Panc1 (cell line): Measurements from ENCODE around the gene CYTH4. TPM values are rescaled to one million over a fixed set of nuclear protein-coding genes. Genes with fewer than 3 reads are reported as not detected.

Source experiments
- ATAC-seq: fragments of 200-7000 bp; cut with Tn5 transposase; 2 replicates; pipeline ENCODE4 v1.9.1; 2020; ENCODE audit warnings: mild to moderate bottlenecking, moderate library complexity
- BruUV-seq: library from RNA; stranded (reverse); fragments of 400-500 nt; replicated peaks from 2 replicates; lab custom pipeline; 2021; lab: Mats Ljungman, UMichigan
- CTCF ChIA-PET: fragments of 300-600 bp; sonication (Branson Sonifier 250); formaldehyde crosslinking; loops from one replicate; lab custom pipeline; 2022; ENCODE audit warnings: antibody characterized with exemption; lab: Charles Lee
- POLR2A ChIA-PET: fragments of 300-600 bp; sonication (Branson Sonifier 250); formaldehyde crosslinking; loops from one replicate; lab custom pipeline; 2022; ENCODE audit warnings: antibody characterized with exemption; lab: Charles Lee
- DNase-seq: peaks from one replicate; pipeline ENCODE4 v3.0.0-alpha.2; 2010; ENCODE audit warnings: low read depth, low spot score
- H3K27ac ChIP-seq: 2 replicates; pipeline ENCODE4 v1.5.1; 2011; ENCODE audit warnings: mild to moderate bottlenecking, low read length, inconsistent platforms
- H3K27me3 ChIP-seq: fragments of 200-500 bp; sonication (Bioruptor generic); 2 replicates; pipeline ENCODE4 v1.6.0; 2014; ENCODE audit warnings: low read length, inconsistent platforms; ENCODE audit not compliant: control insufficient read depth, insufficient read depth
- H3K36me3 ChIP-seq: fragments of 200-500 bp; sonication (Bioruptor generic); 2 replicates; pipeline ENCODE4 v1.5.1; 2014; ENCODE audit warnings: inconsistent platforms, mild to moderate bottlenecking, low read length, moderate library complexity; ENCODE audit not compliant: control insufficient read depth, insufficient read depth
- H3K4me1 ChIP-seq: 2 replicates; pipeline ENCODE4 v1.5.1; 2011; ENCODE audit warnings: inconsistent platforms, mild to moderate bottlenecking, low read length, moderate library complexity; ENCODE audit not compliant: control insufficient read depth, insufficient read depth
- H3K4me3 ChIP-seq, 2 experiments: 2 replicates each; pipeline ENCODE4 v1.5.1; 2011 to 2012; ENCODE audit warnings: low read depth in 2 of 2, low read length in 2 of 2, mild to moderate bottlenecking in 2 of 2, inconsistent platforms in 1 of 2, moderate library complexity in 1 of 2
- H3K9me3 ChIP-seq: fragments of 200-500 bp; sonication (Bioruptor generic); 2 replicates; pipeline ENCODE4 v1.5.1; 2014; ENCODE audit warnings: low read depth, mild to moderate bottlenecking, inconsistent platforms, low read length, moderate library complexity; ENCODE audit not compliant: control insufficient read depth, insufficient read depth
- POLR2AphosphoS5 ChIP-seq: IDR thresholded peaks from 2 replicates; pipeline ENCODE4 v1.6.1; 2012; ENCODE audit warnings: mild to moderate bottlenecking, low read depth, low read length, moderate library complexity
- SIN3A ChIP-seq: IDR thresholded peaks from 2 replicates; pipeline ENCODE4 v1.6.1; 2012; ENCODE audit warnings: low read depth, mild to moderate bottlenecking, low read length, moderate library complexity, borderline replicate concordance; ENCODE audit not compliant: insufficient read depth
- TCF7L2 ChIP-seq: IDR thresholded peaks from 2 replicates; pipeline ENCODE4 v1.6.1; 2011; ENCODE audit warnings: mild to moderate bottlenecking, low read depth, low read length, inconsistent platforms
- in situ Hi-C: cut with HindIII; loops from 2 replicates; pipeline ENCODE4 v1.10.0; 2016; ENCODE audit warnings: low sequenced_read_pairs, low pct_unique_long_range_greater_than_20kb
- intact Hi-C: fragments of 100-400 bp; cut with micrococcal nuclease; formaldehyde crosslinking; loops from one replicate; pipeline ENCODE4 v1.10.0; 2022; ENCODE audit not compliant: unreplicated experiment
- total RNA-seq: library from RNA; stranded (reverse); gene quantifications from one replicate; pipeline ENCODE4 v1.2.1, GENCODE V29; 2021; ENCODE audit not compliant: unreplicated experiment
- TF ChIP-seq, protein P1 (sequence below), 2 experiments: IDR thresholded peaks; 2 replicates each; pipeline ENCODE4 v1.6.1; 2011 to 2012; ENCODE audit warnings: low read depth in 2 of 2, control low read depth in 1 of 2, low read length in 1 of 2, mild to moderate bottlenecking in 1 of 2, moderate library complexity in 1 of 2; ENCODE audit not compliant: insufficient read depth in 1 of 2
- TF ChIP-seq, protein P2 (sequence below): fragments of 450-650 bp; IDR thresholded peaks from 2 replicates; pipeline ENCODE4 v1.5.1; 2017; ENCODE audit warnings: mild to moderate bottlenecking

Gene CYTH4
- total RNA-seq, 1 experiment from 2014 or later = 1.3 TPM

- POLR2A ChIA-PET = no interaction called here
- CTCF ChIA-PET = no interaction called here
- DNase-seq (no peak), ATAC-seq (no peak)
- in situ Hi-C loops = no loop called here
- TF ChIP-seq TCF7L2 (no peak), SIN3A (no peak), POLR2AphosphoS5 (no peak)
- TF ChIP-seq, protein P1, sequence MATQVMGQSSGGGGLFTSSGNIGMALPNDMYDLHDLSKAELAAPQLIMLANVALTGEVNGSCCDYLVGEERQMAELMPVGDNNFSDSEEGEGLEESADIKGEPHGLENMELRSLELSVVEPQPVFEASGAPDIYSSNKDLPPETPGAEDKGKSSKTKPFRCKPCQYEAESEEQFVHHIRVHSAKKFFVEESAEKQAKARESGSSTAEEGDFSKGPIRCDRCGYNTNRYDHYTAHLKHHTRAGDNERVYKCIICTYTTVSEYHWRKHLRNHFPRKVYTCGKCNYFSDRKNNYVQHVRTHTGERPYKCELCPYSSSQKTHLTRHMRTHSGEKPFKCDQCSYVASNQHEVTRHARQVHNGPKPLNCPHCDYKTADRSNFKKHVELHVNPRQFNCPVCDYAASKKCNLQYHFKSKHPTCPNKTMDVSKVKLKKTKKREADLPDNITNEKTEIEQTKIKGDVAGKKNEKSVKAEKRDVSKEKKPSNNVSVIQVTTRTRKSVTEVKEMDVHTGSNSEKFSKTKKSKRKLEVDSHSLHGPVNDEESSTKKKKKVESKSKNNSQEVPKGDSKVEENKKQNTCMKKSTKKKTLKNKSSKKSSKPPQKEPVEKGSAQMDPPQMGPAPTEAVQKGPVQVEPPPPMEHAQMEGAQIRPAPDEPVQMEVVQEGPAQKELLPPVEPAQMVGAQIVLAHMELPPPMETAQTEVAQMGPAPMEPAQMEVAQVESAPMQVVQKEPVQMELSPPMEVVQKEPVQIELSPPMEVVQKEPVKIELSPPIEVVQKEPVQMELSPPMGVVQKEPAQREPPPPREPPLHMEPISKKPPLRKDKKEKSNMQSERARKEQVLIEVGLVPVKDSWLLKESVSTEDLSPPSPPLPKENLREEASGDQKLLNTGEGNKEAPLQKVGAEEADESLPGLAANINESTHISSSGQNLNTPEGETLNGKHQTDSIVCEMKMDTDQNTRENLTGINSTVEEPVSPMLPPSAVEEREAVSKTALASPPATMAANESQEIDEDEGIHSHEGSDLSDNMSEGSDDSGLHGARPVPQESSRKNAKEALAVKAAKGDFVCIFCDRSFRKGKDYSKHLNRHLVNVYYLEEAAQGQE (IDR thresholded peaks at IDR 0.05; ENCODE audit: insufficient read depth in 1 of 2, low read depth in 2 of 2, low read length in 1 of 2) = no peak
- TF ChIP-seq, protein P2, sequence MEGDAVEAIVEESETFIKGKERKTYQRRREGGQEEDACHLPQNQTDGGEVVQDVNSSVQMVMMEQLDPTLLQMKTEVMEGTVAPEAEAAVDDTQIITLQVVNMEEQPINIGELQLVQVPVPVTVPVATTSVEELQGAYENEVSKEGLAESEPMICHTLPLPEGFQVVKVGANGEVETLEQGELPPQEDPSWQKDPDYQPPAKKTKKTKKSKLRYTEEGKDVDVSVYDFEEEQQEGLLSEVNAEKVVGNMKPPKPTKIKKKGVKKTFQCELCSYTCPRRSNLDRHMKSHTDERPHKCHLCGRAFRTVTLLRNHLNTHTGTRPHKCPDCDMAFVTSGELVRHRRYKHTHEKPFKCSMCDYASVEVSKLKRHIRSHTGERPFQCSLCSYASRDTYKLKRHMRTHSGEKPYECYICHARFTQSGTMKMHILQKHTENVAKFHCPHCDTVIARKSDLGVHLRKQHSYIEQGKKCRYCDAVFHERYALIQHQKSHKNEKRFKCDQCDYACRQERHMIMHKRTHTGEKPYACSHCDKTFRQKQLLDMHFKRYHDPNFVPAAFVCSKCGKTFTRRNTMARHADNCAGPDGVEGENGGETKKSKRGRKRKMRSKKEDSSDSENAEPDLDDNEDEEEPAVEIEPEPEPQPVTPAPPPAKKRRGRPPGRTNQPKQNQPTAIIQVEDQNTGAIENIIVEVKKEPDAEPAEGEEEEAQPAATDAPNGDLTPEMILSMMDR = no peak
- no TSS peak for BruUV-seq
- Histone ChIP-seq H3K27me3 (no peaks in the 10 kb centered on the region), H3K4me1 (no peaks in the 10 kb centered on the region), H3K4me3 (no peak overlapping the region), H3K36me3 (no peaks in the 10 kb centered on the region), H3K27ac (no peak overlapping the region), H3K9me3 (no peaks in the 10 kb centered on the region)
- intact Hi-C loops = no loop called here
Measured at GRCh38 chr22:37356922-37357321, 74.6 kb downstream of the CYTH4 start.

- in situ Hi-C loops (no loop called here), intact Hi-C loops (no loop called here)
- ChIA-PET POLR2A (no interaction called here), CTCF (no interaction called here)
- DNase-seq (no peak), ATAC-seq (no peak)
- TF ChIP-seq, protein P1 (IDR thresholded peaks at IDR 0.05; ENCODE audit: insufficient read depth in 1 of 2, low read depth in 2 of 2, low read length in 1 of 2) = no peak
- TF ChIP-seq TCF7L2 = no peak
- TF ChIP-seq, protein P2 = no peak
- no peak for TF ChIP-seq POLR2AphosphoS5
- no peak for TF ChIP-seq SIN3A
- Histone ChIP-seq H3K27me3 (no peaks in the 10 kb centered on the region), H3K4me1 (no peaks in the 10 kb centered on the region), H3K27ac (no peak overlapping the region), H3K9me3 (no peaks in the 10 kb centered on the region), H3K36me3 (no peaks in the 10 kb centered on the region), H3K4me3 (no peak overlapping the region)
- BruUV-seq = no TSS peak
Measured at GRCh38 chr22:37357446-37358075, 75.3 kb downstream of the CYTH4 start.
